ENCODE measurements around the gene OLFML2A. TPM values are rescaled to one million over a fixed set of nuclear protein-coding genes. Genes with fewer than 3 reads are reported as not detected.

OLFML2A gene
- total and polyA plus RNA-seq, 2 of the 4 experiments (the other 2 are of a cell fraction) = 2.0 to 5.9 TPM

GRCh38 chr9:124808246-124808956 lies 31.5 kb downstream of the OLFML2A start:
- TF ChIP-seq, protein P1, sequence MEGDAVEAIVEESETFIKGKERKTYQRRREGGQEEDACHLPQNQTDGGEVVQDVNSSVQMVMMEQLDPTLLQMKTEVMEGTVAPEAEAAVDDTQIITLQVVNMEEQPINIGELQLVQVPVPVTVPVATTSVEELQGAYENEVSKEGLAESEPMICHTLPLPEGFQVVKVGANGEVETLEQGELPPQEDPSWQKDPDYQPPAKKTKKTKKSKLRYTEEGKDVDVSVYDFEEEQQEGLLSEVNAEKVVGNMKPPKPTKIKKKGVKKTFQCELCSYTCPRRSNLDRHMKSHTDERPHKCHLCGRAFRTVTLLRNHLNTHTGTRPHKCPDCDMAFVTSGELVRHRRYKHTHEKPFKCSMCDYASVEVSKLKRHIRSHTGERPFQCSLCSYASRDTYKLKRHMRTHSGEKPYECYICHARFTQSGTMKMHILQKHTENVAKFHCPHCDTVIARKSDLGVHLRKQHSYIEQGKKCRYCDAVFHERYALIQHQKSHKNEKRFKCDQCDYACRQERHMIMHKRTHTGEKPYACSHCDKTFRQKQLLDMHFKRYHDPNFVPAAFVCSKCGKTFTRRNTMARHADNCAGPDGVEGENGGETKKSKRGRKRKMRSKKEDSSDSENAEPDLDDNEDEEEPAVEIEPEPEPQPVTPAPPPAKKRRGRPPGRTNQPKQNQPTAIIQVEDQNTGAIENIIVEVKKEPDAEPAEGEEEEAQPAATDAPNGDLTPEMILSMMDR (conservative IDR thresholded peaks at IDR 0.05; ENCODE audit: low read depth, low read length) = no peak
- TF ChIP-seq MXI1 (IDR thresholded peaks at IDR 0.05; ENCODE audit: borderline replicate concordance, low read depth, low read length) (no peak), FOS (IDR thresholded peaks at IDR 0.05; ENCODE audit: low read depth, low read length) (no peak), USF2 (IDR thresholded peaks at IDR 0.05; ENCODE audit: low read depth, low read length) (no peak), BHLHE40 (IDR thresholded peaks at IDR 0.05; ENCODE audit: low read depth, low read length) (no peak), MAZ (IDR thresholded peaks at IDR 0.05; ENCODE audit: borderline replicate concordance, low read depth, low read length) (no peak)
- no peak overlapping the region for H2AK5ac ChIP-seq (ENCODE audit: low read depth, low read length)
- H3K4me3 ChIP-seq (ENCODE audit: insufficient read depth, low read depth, low read length) = no peak overlapping the region
- H3K18ac ChIP-seq (ENCODE audit: low read depth, low read length) = no peak overlapping the region
- no peak overlapping the region for H3K4me2 ChIP-seq (ENCODE audit: low read depth, low read length)
- H2BK120ac ChIP-seq (ENCODE audit: low read depth, low read length) = no peak overlapping the region
- DNase-seq (no peak), ATAC-seq (ENCODE audit: low read depth) (no peak)
- no peak overlapping the region for H4K5ac ChIP-seq (ENCODE audit: low read depth, low read length)
- WGBS, 2 experiments (ENCODE audit: extremely low coverage in 2 of 2, insufficient read length in 1 of 2) = 80% methylated on average over 1 of the region's 12 CpGs; no CpG with 5 or more reads in 1 of the 2 experiments
- H3K79me1 ChIP-seq (ENCODE audit: low read depth in 1 of 2, low read length in 2 of 2) = peaks cover 0 to 10% of the 10 kb centered on the region in 2 experiments; a peak in 2 of 4 replicates
- 0 out of 4 replicates have a peak overlapping the region, but pooled peaks of 1 of the 2 experiments have one; percentile 10 for H4K8ac ChIP-seq (ENCODE audit: low read depth in 2 of 2, low read length in 2 of 2)
- no peaks in the 10 kb centered on the region for H3K9me3 ChIP-seq (ENCODE audit: control insufficient read depth, insufficient read depth, low read length)
- peak overlapping the region; percentile 37; the same call in 1 of the 2 replicates for H2BK20ac ChIP-seq (ENCODE audit: low read depth, low read length)
- no peak overlapping the region for H2BK15ac ChIP-seq (ENCODE audit: low read depth, low read length)
- BruUV-seq (replicated peaks) = no TSS peak
- no peaks in the 10 kb centered on the region for H4K20me1 ChIP-seq (ENCODE audit: insufficient read depth, low read length)
- no peak overlapping the region for H3K23ac ChIP-seq (ENCODE audit: low read depth, low read length)
- H2AFZ ChIP-seq (replicated peaks; ENCODE audit: low read length, poor library complexity) = peak overlapping the region; percentile 72
- dilution Hi-C loops (cut with HindIII; ENCODE audit: low sequenced_read_pairs, unreplicated experiment) (no loop called here), in situ Hi-C loops (cut with MboI; ENCODE audit: low sequenced_read_pairs) (no loop called here), intact Hi-C loops (cut with micrococcal nuclease) (no loop called here)
- H3K9ac ChIP-seq (ENCODE audit: low read depth, low read length) = no peak overlapping the region
- H4K91ac ChIP-seq (ENCODE audit: insufficient read depth, low read depth, low read length) = no peak overlapping the region; the same call in 1 of the 2 replicates
- no peak overlapping the region for H3K56ac ChIP-seq (ENCODE audit: extremely low read depth, insufficient read depth, low read length)
- no peak overlapping the region for H2BK5ac ChIP-seq (ENCODE audit: low read depth, low read length, poor library complexity, severe bottlenecking)
- H2AK9ac ChIP-seq (replicated peaks; ENCODE audit: low read depth, low read length, poor library complexity) = peak overlapping the region; percentile 35
- H3K4me1 ChIP-seq (ENCODE audit: control insufficient read depth, insufficient read depth, low read length) = peaks cover 18% of the 10 kb centered on the region
- CTCF ChIA-PET = interaction anchor here (0.6 kb wide), 1 partner anchor 206 kb away, joined by 3 read pairs; no protein-coding TSS in a partner anchor
- H3K4ac ChIP-seq (ENCODE audit: low read depth, low read length) = no peak overlapping the region
- H3K36me3 ChIP-seq (ENCODE audit: control insufficient read depth, insufficient read depth, low read length) = peaks cover 12% of the 10 kb centered on the region; the same call in 1 of the 2 replicates
- POLR2A ChIA-PET (ENCODE audit: unreplicated experiment) = interaction anchor here (0.6 kb wide), 1 partner anchor 39 kb away, joined by 3 read pairs; no protein-coding TSS in a partner anchor
- no peaks in the 10 kb centered on the region for H3K27me3 ChIP-seq (ENCODE audit: control insufficient read depth, insufficient read depth, low read length)
- H3K14ac ChIP-seq (replicated peaks; ENCODE audit: low read depth, low read length) = no peak overlapping the region
- H3K27ac ChIP-seq (ENCODE audit: insufficient read depth, low read length) = no peak overlapping the region
- peaks cover 19% of the 10 kb centered on the region for H3K9me1 ChIP-seq (ENCODE audit: insufficient read depth, low read length)
